ENCODE results near the gene INO80.

Gene INO80

DNA sequence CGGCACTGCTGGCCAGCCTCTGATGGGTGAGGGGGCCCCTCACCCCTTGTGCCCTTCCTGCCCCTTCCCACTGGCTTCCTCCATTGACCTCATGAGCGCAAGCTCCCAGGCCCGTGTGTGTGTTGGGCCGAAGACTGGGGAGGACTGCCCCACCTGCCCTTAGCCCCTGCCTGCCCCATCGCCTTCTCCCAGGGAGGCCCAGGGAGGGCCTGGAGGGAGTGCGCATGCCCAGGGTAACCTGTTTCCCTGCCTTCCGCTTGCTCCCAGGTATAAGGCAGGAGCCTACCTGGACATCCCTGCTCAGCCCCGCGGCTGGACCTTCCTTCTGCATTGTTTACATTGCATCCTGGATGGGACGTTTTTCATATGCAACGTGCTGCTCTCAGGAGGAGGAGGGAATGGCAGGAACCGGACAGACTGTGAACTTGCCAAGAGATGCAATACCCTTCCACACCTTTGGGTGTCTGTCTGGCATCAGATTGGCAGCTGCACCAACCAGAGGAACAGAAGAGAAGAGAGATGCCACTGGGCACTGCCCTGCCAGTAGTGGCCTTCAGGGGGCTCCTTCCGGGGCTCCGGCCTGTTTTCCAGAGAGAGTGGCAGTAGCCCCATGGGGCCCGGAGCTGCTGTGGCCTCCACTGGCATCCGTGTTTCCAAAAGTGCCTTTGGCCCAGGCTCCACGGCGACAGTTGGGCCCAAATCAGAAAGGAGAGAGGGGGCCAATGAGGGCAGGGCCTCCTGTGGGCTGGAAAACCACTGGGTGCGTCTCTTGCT is 178.1 kb downstream of the INO80 start:
- H3K27ac Mint-ChIP-seq = no peak overlapping the region
- H3K9me3 Mint-ChIP-seq = no peaks in the 10 kb centered on the region
- H3K4me3 Mint-ChIP-seq = no peak overlapping the region
- DNase-seq (no peak), ATAC-seq (no peak)
- no peaks in the 10 kb centered on the region for H3K27me3 Mint-ChIP-seq
- H3K4me1 Mint-ChIP-seq = peaks cover 20% of the 10 kb centered on the region
- H3K36me3 Mint-ChIP-seq (ENCODE audit: low read depth) = no peaks in the 10 kb centered on the region

- Mint-ChIP-seq H3K27me3 (peaks cover 3% of the 10 kb centered on the region), H3K9me3 (no peaks in the 10 kb centered on the region), H3K4me3 (no peak overlapping the region), H3K4me1 (peaks cover 15% of the 10 kb centered on the region), H3K27ac (no peak overlapping the region), H3K36me3 (ENCODE audit: low read depth) (no peaks in the 10 kb centered on the region)
- DNase-seq = no peak
- no peak for ATAC-seq
These were observed 179.1 kb downstream of the INO80 start for GRCh38 chr15:40936709-40937666.

- ATAC-seq (no peak), DNase-seq (no peak)
- Mint-ChIP-seq H3K27ac (no peak overlapping the region), H3K9me3 (no peaks in the 10 kb centered on the region), H3K36me3 (ENCODE audit: low read depth) (no peaks in the 10 kb centered on the region), H3K4me3 (no peak overlapping the region), H3K27me3 (peaks cover 10% of the 10 kb centered on the region), H3K4me1 (peaks cover 15% of the 10 kb centered on the region)
These were observed 179.8 kb downstream of the INO80 start for GRCh38 chr15:40936234-40936708.

- Mint-ChIP-seq H3K27me3 (peaks cover 27% of the 10 kb centered on the region), H3K4me3 (no peak overlapping the region), H3K27ac (no peak overlapping the region), H3K4me1 (peaks cover 18% of the 10 kb centered on the region), H3K36me3 (ENCODE audit: low read depth) (no peaks in the 10 kb centered on the region), H3K9me3 (no peaks in the 10 kb centered on the region)
- no peak for DNase-seq
- ATAC-seq = no peak
These were observed 181.6 kb downstream of the INO80 start for GRCh38 chr15:40934457-40934856.

GRCh38 chr15:40933517-40933902 is 182.6 kb downstream of the INO80 start:
- Mint-ChIP-seq H3K9me3 (no peaks in the 10 kb centered on the region), H3K36me3 (ENCODE audit: low read depth) (no peaks in the 10 kb centered on the region), H3K4me1 (peaks cover 25% of the 10 kb centered on the region), H3K4me3 (no peak overlapping the region), H3K27me3 (peaks cover 34% of the 10 kb centered on the region), H3K27ac (no peak overlapping the region)
- DNase-seq (no peak), ATAC-seq (no peak)

DNA sequence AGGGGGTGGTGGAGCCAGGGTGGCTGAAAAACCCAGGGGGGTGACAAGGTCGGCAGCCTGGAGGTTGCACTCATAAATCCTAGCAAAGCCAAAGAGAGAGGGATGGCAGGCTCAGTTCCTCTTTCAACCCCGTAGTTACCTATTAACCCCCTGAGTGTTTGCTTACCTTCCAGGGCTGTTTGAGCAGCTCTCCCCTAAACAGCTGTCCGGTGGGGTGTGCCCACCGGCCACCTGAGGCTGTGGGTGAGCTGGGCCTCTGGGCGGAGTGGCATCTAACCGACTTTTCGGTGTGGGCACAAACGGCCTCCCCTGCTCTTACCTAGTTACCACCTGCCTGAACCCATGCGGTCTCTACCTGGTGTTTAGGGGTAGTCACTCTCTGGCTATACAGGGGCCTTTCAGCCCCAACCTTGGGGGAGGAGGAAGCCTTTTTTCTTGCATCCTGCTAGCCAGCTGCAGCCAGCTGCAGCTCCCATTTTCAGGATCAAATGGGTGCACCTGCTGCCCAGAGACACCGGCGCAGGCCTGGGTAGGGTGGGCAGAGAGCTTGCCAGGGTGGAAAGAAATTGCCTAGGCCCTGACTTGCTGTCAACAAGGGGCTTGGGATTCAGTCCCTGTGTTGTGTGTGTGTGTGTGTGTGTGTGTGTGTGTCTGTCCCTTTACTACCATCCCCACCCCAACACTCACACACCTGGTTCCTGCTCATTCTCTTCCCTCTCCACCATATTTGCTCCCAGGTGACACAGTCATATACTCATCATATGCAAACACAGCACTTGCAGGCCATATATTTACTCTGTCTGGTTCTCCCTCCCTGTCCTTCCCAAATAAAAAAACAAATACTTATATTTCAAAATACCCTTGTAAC is 183.2 kb downstream of the INO80 start:
- Mint-ChIP-seq H3K9me3 (no peaks in the 10 kb centered on the region), H3K4me1 (peaks cover 26% of the 10 kb centered on the region), H3K36me3 (ENCODE audit: low read depth) (no peaks in the 10 kb centered on the region), H3K27me3 (peaks cover 38% of the 10 kb centered on the region), H3K27ac (no peak overlapping the region), H3K4me3 (no peak overlapping the region)
- ATAC-seq = no peak
- DNase-seq = no peak

DNA sequence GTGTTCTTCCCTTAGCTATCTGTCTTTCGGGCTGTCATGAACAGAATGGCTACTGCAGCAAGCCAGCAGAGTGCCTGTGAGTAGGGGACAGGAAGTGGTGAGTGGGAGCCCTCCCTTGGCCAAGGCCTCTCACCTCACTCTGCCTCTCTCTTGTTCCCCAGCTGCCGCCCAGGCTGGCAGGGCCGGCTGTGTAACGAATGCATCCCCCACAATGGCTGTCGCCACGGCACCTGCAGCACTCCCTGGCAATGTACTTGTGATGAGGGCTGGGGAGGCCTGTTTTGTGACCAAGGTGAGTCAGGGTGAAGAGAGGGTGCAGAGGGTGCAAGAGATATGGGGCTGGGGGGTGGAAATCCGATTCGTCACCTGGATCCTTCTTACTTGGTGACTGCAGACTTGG is 183.9 kb downstream of the INO80 start:
- Mint-ChIP-seq H3K9me3 (no peaks in the 10 kb centered on the region), H3K27ac (no peak overlapping the region), H3K27me3 (peaks cover 40% of the 10 kb centered on the region), H3K36me3 (ENCODE audit: low read depth) (no peaks in the 10 kb centered on the region), H3K4me3 (no peak overlapping the region), H3K4me1 (peaks cover 29% of the 10 kb centered on the region)
- DNase-seq (no peak), ATAC-seq (no peak)

- ATAC-seq (no peak), DNase-seq (no peak)
- Mint-ChIP-seq H3K27me3 (peaks cover 46% of the 10 kb centered on the region), H3K36me3 (ENCODE audit: low read depth) (no peaks in the 10 kb centered on the region), H3K27ac (no peak overlapping the region), H3K4me1 (peaks cover 35% of the 10 kb centered on the region), H3K9me3 (no peaks in the 10 kb centered on the region), H3K4me3 (no peak overlapping the region)
These were observed 184.6 kb downstream of the INO80 start for GRCh38 chr15:40931300-40932142.

GRCh38 chr15:40930430-40931299 is 185.4 kb downstream of the INO80 start:
- ATAC-seq (peak; percentile 44), DNase-seq (peak; percentile 69)
- Mint-ChIP-seq H3K4me1 (peaks cover 41% of the 10 kb centered on the region), H3K27ac (no peak overlapping the region), H3K4me3 (peak overlapping the region; percentile 50), H3K9me3 (no peaks in the 10 kb centered on the region), H3K36me3 (ENCODE audit: low read depth) (no peaks in the 10 kb centered on the region), H3K27me3 (peaks cover 55% of the 10 kb centered on the region)

DNA sequence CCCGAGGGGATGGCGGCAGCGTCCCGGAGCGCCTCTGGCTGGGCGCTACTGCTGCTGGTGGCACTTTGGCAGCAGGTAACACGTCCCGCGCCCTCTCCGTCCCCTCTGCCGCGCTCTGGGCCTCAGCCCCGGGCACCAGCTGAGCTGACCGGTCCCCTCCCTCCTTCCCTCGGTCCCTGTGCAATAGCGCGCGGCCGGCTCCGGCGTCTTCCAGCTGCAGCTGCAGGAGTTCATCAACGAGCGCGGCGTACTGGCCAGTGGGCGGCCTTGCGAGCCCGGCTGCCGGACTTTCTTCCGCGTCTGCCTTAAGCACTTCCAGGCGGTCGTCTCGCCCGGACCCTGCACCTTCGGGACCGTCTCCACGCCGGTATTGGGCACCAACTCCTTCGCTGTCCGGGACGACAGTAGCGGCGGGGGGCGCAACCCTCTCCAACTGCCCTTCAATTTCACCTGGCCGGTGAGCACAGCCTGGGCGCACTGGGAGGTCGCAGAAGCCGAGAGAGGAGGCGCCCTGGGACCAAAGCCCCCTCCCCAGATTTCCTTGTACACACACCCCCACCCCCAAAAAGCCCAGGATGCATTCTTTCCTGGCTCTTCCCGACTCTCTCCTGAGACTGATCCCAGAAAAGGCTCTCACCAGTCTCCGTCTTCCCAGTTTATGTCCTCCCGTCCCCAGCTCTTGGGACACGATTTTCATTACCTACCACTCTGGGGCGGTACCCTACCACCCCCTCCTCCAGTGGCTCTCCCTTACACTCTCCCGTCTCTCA is 186.2 kb downstream of the INO80 start:
- no peak for DNase-seq
- Mint-ChIP-seq H3K27me3 (peaks cover 63% of the 10 kb centered on the region), H3K4me3 (peak overlapping the region; percentile 50), H3K4me1 (peaks cover 45% of the 10 kb centered on the region), H3K36me3 (ENCODE audit: low read depth) (no peaks in the 10 kb centered on the region), H3K27ac (no peak overlapping the region), H3K9me3 (no peaks in the 10 kb centered on the region)
- ATAC-seq = no peak

All from activated naive CD8-positive, alpha-beta T cell treated with anti-CD3 and anti-CD28 coated beads, Interleukin-2, amount 50 U/mL, for 24 hours (primary cell).